WERI-Rb-1 (cell line): ENCODE results near the gene CD3D.

ENCODE experiments used
- DNase-seq: peaks from one replicate; pipeline ENCODE4 v3.0.0-alpha.2; 2020
- H3K27ac ChIP-seq: fragments of 250-450 bp; sonication (Bioruptor Pico); 2 replicates; pipeline ENCODE4 v1.5.1; 2020; ENCODE audit warnings: mild to moderate bottlenecking, moderate library complexity
- H3K27me3 ChIP-seq: fragments of 250-450 bp; sonication (Bioruptor Pico); 2 replicates; pipeline ENCODE4 v1.5.1; 2021; ENCODE audit warnings: mild to moderate bottlenecking, low read depth, moderate library complexity; ENCODE audit not compliant: insufficient read depth, severe bottlenecking
- H3K36me3 ChIP-seq: fragments of 250-450 bp; sonication (Bioruptor Pico); 2 replicates; pipeline ENCODE4 v1.5.1; 2020; ENCODE audit warnings: mild to moderate bottlenecking, moderate library complexity
- H3K4me3 ChIP-seq: 2 replicates; pipeline ENCODE4 v1.5.1; 2011; ENCODE audit warnings: low read depth, mild to moderate bottlenecking, control low read depth, low read length
- H3K9me3 ChIP-seq: fragments of 250-450 bp; sonication (Bioruptor Pico); 2 replicates; pipeline ENCODE4 v1.5.1; 2021; ENCODE audit warnings: mild to moderate bottlenecking, moderate library complexity; ENCODE audit not compliant: severe bottlenecking
- TF ChIP-seq, protein P1 (sequence below): IDR thresholded peaks from 2 replicates; pipeline ENCODE4 v1.5.1; 2011; ENCODE audit warnings: low read depth, mild to moderate bottlenecking, control low read depth, inconsistent platforms, low read length

CD3D gene

DNA sequence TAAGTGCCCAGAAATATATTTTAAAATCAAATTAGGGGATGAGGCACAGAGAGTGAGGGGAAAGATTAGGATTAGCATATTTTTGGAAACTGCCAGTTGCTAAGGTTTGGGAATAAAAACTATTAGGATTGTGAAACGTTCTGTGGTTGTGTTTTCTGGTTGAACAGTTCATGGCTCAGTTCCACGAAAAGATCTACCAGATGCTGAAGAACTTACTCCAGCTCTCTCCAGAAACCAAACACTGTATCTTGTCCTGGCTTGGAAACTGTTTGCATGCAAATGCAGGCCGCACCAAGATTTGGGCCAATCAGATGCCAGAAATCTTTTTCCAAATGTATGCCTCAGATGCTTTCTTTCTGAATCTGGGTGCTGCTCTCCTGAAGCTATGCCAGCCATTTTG lies 32.2 kb upstream of the CD3D start:
- peaks cover 73% of the 10 kb centered on the region for H3K36me3 ChIP-seq

DNA sequence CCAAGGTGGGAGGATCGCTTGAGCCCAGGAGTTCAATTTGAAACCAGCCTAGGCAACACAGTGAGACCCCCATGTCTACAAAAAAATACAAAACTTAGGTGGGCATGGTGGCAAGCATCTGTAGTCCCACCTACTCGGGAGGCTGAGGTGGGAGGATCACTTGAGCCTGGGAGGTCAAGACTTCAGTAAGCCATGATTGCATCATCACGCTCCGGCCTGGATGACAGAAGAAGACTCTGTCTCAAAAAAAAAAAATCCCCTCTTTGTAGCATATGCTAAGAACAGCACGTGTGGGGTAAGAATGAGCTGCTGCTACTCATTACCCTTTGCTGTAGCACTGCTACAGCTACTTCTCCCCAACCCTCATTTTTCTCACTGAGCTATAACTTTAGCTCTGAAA lies 31.4 kb upstream of the CD3D start:
- Histone ChIP-seq H3K36me3 (peaks cover 71% of the 10 kb centered on the region), H3K27me3 (no peaks in the 10 kb centered on the region)

More for the DNA sequence above, 32.2 kb upstream of the CD3D start:
- DNase-seq = no peak
- no peaks in the 10 kb centered on the region for H3K9me3 ChIP-seq
- H3K27me3 ChIP-seq = no peaks in the 10 kb centered on the region
- TF ChIP-seq, protein P1, sequence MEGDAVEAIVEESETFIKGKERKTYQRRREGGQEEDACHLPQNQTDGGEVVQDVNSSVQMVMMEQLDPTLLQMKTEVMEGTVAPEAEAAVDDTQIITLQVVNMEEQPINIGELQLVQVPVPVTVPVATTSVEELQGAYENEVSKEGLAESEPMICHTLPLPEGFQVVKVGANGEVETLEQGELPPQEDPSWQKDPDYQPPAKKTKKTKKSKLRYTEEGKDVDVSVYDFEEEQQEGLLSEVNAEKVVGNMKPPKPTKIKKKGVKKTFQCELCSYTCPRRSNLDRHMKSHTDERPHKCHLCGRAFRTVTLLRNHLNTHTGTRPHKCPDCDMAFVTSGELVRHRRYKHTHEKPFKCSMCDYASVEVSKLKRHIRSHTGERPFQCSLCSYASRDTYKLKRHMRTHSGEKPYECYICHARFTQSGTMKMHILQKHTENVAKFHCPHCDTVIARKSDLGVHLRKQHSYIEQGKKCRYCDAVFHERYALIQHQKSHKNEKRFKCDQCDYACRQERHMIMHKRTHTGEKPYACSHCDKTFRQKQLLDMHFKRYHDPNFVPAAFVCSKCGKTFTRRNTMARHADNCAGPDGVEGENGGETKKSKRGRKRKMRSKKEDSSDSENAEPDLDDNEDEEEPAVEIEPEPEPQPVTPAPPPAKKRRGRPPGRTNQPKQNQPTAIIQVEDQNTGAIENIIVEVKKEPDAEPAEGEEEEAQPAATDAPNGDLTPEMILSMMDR = no peak
- no peak overlapping the region for H3K27ac ChIP-seq
- H3K4me3 ChIP-seq = no peak overlapping the region

DNA sequence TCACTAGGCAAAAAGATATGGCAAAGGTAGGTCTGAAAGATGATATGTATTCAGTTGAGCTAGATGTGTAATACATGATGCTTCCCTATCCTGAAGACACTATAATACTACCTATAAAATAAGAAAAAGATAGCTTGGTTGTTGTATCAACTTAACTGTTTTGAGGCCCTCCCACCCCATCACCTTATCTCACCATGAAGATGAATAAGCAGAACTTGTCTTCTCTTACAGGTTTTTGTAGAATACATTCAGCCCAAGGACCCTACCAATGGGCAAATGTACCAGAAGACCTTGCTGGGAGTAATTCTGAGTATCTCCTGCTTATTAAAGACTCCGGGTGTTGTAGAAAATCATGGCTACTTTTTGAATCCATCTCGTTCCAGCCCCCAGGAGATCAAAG lies 30.8 kb upstream of the CD3D start:
- Histone ChIP-seq H3K36me3 (peaks cover 71% of the 10 kb centered on the region), H3K27ac (no peak overlapping the region), H3K4me3 (no peak overlapping the region), H3K27me3 (no peaks in the 10 kb centered on the region), H3K9me3 (no peaks in the 10 kb centered on the region)
- TF ChIP-seq, protein P1 = no peak
- DNase-seq = no peak

More for the DNA sequence above, 31.4 kb upstream of the CD3D start:
- no peak for DNase-seq
- H3K9me3 ChIP-seq = no peaks in the 10 kb centered on the region
- no peak overlapping the region for H3K27ac ChIP-seq
- TF ChIP-seq, protein P1 = no peak
- no peak overlapping the region for H3K4me3 ChIP-seq

DNA sequence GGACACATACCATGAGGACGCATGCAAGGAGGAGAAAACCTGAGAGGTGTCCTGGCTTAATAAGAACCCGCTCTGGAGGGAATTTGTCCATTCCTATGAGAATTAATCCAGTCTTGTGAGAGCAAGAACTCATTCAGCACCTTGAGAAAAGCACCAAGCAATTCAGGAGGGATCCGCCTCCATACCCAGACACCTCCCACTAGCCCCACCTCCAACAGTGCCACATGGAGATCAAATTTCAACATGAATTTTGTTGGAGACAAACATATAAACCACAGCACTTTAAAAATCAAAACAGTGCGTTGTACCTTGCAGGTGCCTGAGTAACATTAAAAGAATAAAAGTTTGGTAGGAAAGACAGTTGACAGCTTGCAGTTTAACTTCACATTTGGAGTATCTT lies 28.3 kb upstream of the CD3D start:
- TF ChIP-seq, protein P1 = no peak
- Histone ChIP-seq H3K4me3 (no peak overlapping the region), H3K27ac (no peak overlapping the region), H3K36me3 (peaks cover 69% of the 10 kb centered on the region), H3K9me3 (no peaks in the 10 kb centered on the region), H3K27me3 (no peaks in the 10 kb centered on the region)
- DNase-seq = no peak

DNA sequence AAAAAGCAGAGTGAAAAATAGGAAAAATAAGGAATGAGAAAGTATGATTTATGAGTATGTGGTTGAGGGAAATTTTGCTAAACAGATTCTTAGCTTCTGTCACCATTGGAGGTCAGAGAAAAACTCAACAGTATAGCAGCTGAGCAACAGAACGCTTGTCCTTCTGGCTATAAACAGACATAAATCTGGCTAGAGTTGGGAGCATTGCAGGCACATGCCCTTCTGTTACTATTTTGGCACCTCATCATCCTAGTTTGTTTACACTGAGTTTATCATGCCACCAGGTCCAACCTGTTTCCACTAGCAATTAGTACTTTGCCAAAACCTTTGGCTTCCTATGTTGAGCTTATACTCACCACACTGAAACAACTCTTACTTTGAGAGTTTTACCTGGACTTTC lies 23.8 kb upstream of the CD3D start:
- no peaks in the 10 kb centered on the region for H3K27me3 ChIP-seq
- H3K9me3 ChIP-seq = no peaks in the 10 kb centered on the region
- no peak overlapping the region for H3K27ac ChIP-seq
- peaks cover 47% of the 10 kb centered on the region for H3K36me3 ChIP-seq
- TF ChIP-seq, protein P1 = no peak
- no peak for DNase-seq
- no peak overlapping the region for H3K4me3 ChIP-seq

DNA sequence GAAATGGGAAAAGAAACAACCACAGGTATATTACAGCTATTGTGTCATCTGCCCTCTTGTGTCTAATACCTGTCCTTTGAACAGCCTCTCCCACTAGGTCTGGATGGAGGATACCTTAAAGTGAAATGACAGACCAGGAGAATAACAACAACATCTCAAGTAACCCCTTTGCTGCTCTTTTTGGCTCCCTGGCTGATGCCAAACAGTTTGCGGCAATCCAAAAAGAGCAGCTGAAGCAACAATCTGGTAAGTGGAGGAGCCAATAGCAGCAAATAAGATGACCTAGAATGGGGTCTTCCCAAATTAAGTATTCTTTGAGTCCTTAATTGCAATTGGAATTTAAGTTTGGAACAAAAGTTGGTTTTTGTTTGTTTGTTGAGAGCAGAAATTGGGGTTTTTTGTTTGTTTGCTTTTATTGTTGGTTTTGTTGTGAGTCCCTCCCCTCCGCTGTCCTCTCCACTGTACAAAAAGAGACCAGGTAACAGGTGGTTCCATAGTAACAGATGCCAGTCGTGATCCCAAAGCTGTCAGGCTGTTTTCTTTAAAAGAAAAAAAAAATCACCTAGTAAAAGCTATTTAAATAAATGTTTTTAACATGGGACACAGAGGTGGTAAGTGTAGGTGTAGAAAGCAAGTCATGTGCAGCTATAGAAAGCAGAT lies 22.6 kb upstream of the CD3D start:
- Histone ChIP-seq H3K36me3 (peaks cover 37% of the 10 kb centered on the region), H3K4me3 (no peak overlapping the region), H3K9me3 (no peaks in the 10 kb centered on the region), H3K27ac (no peak overlapping the region), H3K27me3 (no peaks in the 10 kb centered on the region)
- DNase-seq = no peak
- TF ChIP-seq, protein P1 = no peak
